Kidney (tissue), 14 donors: ENCODE measurements around the gene PCSK9. TPM values are rescaled to one million over a fixed set of nuclear protein-coding genes. Genes with fewer than 3 reads are reported as not detected.
"Not testable (repeated sequence)": the region's sequence is repeated elsewhere in the genome, so short reads cannot be mapped to it uniquely, and the experiment has no call there.

Experiments used
- DNase-seq, 5 donors: peaks; one replicate each; pipeline ENCODE4 v3.0.0-alpha.2; 2013 to 2020
- FAIRE-seq: peaks from 2 replicates; lab custom pipeline; 2012; peaks lifted over from hg19 to GRCh38; lab: Jason Lieb, UNC
- H3K27ac ChIP-seq, 2 donors: one replicate each; pipeline ENCODE4 v1.7.0; 2013; ENCODE audit warnings: low read depth in 2 of 2, low read length in 2 of 2, inconsistent platforms in 1 of 2
- H3K27me3 ChIP-seq: one replicate; pipeline ENCODE4 v1.7.1; 2013; ENCODE audit warnings: low read length, inconsistent platforms; ENCODE audit not compliant: control insufficient read depth, insufficient read depth
- H3K36me3 ChIP-seq, 3 donors: one replicate each; pipeline versions ENCODE4 v1.7.0 to v1.7.1; 2013; ENCODE audit warnings: low read length in 3 of 3, control low read depth in 1 of 3, inconsistent platforms in 1 of 3; ENCODE audit not compliant: insufficient read depth in 3 of 3, control insufficient read depth in 2 of 3
- H3K4me1 ChIP-seq, 3 donors: one replicate each; pipeline versions ENCODE4 v1.7.0 to v1.7.1; 2013; ENCODE audit warnings: low read length in 3 of 3, inconsistent platforms in 1 of 3, low read depth in 1 of 3; ENCODE audit not compliant: control insufficient read depth in 2 of 3, insufficient read depth in 2 of 3
- H3K4me3 ChIP-seq, 3 donors: one replicate each; pipeline versions ENCODE4 v1.7.0 to v1.8.1; 2013; ENCODE audit warnings: low read length in 3 of 3, control low read depth in 1 of 3, inconsistent platforms in 1 of 3
- H3K9ac ChIP-seq, 3 donors: one replicate each; pipeline versions ENCODE4 v1.7.0 to v1.7.1; 2013; ENCODE audit warnings: low read length in 3 of 3, control low read depth in 1 of 3, inconsistent platforms in 1 of 3
- H3K9me3 ChIP-seq, 3 donors: one replicate each; pipeline versions ENCODE4 v1.7.0 to v1.7.1; 2013; ENCODE audit warnings: low read length in 3 of 3, control low read depth in 1 of 3, inconsistent platforms in 1 of 3; ENCODE audit not compliant: control insufficient read depth in 2 of 3, insufficient read depth in 1 of 3
- CTCF ChIP-seq: IDR thresholded peaks from 3 replicates; pipeline ENCODE4 v1.5.1; 2012; ENCODE audit warnings: mild to moderate bottlenecking, moderate library complexity, borderline replicate concordance; ENCODE audit not compliant: insufficient read depth; ENCODE audit errors: extremely low read depth
- intact Hi-C: fragments of 100-400 bp; cut with DNase I; formaldehyde crosslinking; loops from one replicate; pipeline ENCODE4 v1.11.1; 2022
- polyA plus RNA-seq: library from polyadenylated mRNA; stranded (reverse); fragments of 350-450 nt; fragmentation: Illumina TruSeq; extraction: RNeasy Lipid Tissue Mini Kit (QIAGEN cat#74804); gene quantifications from one replicate; pipeline ENCODE4 v1.2.3, GENCODE V29; 2014; ENCODE audit warnings: low read depth, low replicate concordance; ENCODE audit not compliant: insufficient read depth
- total RNA-seq: library from RNA; stranded (reverse); fragmentation: NEBNext Ultra II Directional; extraction: Animal tissue kit (Norgen Biotek cat#: 25700); gene quantifications from one replicate; pipeline ENCODE4 v1.2.1, GENCODE V29; 2021
- donor health status: control.
- donor health status: control.
- donor health status: control.
- donor health status: control.
- donor health status: control.
- donor health status: DM: yes; HTN: yes; CAD: no.
- donor health status: Normal renal cell carcinoma (clear cell type).

The PCSK9 gene
- total and polyA plus RNA-seq, 2 donors from 2014 or later, result 0.13 to 0.28 TPM

- FAIRE-seq, result no peak
- intact Hi-C loops, result no loop called here
- H3K4me3 ChIP-seq, result no peak overlapping the region
- H3K36me3 ChIP-seq, result peaks cover 9 to 74% (median 44%) of the 10 kb centered on the region in 3 donors
- no peaks in the 10 kb centered on the region for H3K27me3 ChIP-seq
- DNase-seq, result no peak
- no peaks in the 10 kb centered on the region for H3K9me3 ChIP-seq
- H3K9ac ChIP-seq, result no peak overlapping the region
- no peaks in the 10 kb centered on the region for H3K4me1 ChIP-seq
- H3K27ac ChIP-seq, result no peak overlapping the region
- no peak for TF ChIP-seq CTCF
These were observed 55.7 kb downstream of the PCSK9 start for GRCh38 chr1:55095095-55095494.

GRCh38 chr1:55103891-55104290 is 64.5 kb downstream of the PCSK9 start:
- no peak for TF ChIP-seq CTCF
- Histone ChIP-seq H3K9ac (no peak overlapping the region), H3K4me1 (peaks cover 0 to 13% (median 6%) of the 10 kb centered on the region in 3 donors), H3K4me3 (no peak overlapping the region), H3K27me3 (no peaks in the 10 kb centered on the region), H3K27ac (no peak overlapping the region), H3K9me3 (no peaks in the 10 kb centered on the region), H3K36me3 (peaks cover 15 to 57% (median 28%) of the 10 kb centered on the region in 3 donors)
- DNase-seq, result peak in 2 of 5 donors; percentile 3 to 16
- FAIRE-seq, result peak; percentile 56
- intact Hi-C loops, result no loop called here

GRCh38 chr1:55107101-55107500 is 67.8 kb downstream of the PCSK9 start:
- H3K27me3 ChIP-seq, result no peaks in the 10 kb centered on the region
- no peak overlapping the region for H3K27ac ChIP-seq
- TF ChIP-seq CTCF, result no peak
- H3K9ac ChIP-seq, result no peak overlapping the region
- intact Hi-C loops, result no loop called here
- H3K4me1 ChIP-seq, result peaks cover 0 to 13% (median 6%) of the 10 kb centered on the region in 3 donors
- DNase-seq, result peak in 2 of 5 donors; percentile 1 to 8
- H3K9me3 ChIP-seq, result no peaks in the 10 kb centered on the region
- H3K36me3 ChIP-seq, result peaks cover 11 to 33% (median 22%) of the 10 kb centered on the region in 3 donors
- H3K4me3 ChIP-seq, result no peak overlapping the region
- no peak for FAIRE-seq

GRCh38 chr1:55109005-55109404 is 69.7 kb downstream of the PCSK9 start:
- intact Hi-C loops, H3K4me3 ChIP-seq, H3K4me1 ChIP-seq, DNase-seq, H3K27me3 ChIP-seq, H3K9ac ChIP-seq, H3K27ac ChIP-seq, FAIRE-seq, H3K9me3 ChIP-seq: not testable (repeated sequence)
- H3K36me3 ChIP-seq, result peaks cover 9 to 29% (median 15%) of the 10 kb centered on the region in 3 donors

Other genes with a start within 250 kb of the PCSK9 start
- gene TTC22, start 238.2 kb upstream of the PCSK9 start, total RNA-seq, result 16.5 TPM
- 9.6 TPM for gene TTC22, start 238.2 kb upstream of the PCSK9 start, polyA plus RNA-seq
- 91.7 TPM for gene DHCR24, start 152.4 kb upstream of the PCSK9 start, total RNA-seq
- gene DHCR24, start 152.4 kb upstream of the PCSK9 start, polyA plus RNA-seq, result 33.7 TPM
- 7.0 TPM for gene TMEM61, start 58.9 kb upstream of the PCSK9 start, total RNA-seq
- 42.7 TPM for gene TMEM61, start 58.9 kb upstream of the PCSK9 start, polyA plus RNA-seq
- gene BSND, start 40.6 kb upstream of the PCSK9 start, total RNA-seq, result 1.4 TPM
- gene BSND, start 40.6 kb upstream of the PCSK9 start, polyA plus RNA-seq, result 22.7 TPM
- 49.2 TPM for gene USP24, start 175.8 kb downstream of the PCSK9 start, total RNA-seq
- 10.1 TPM for gene USP24, start 175.8 kb downstream of the PCSK9 start, polyA plus RNA-seq